ENCODE data around the gene ARHGAP8. TPM values are rescaled to one million over a fixed set of nuclear protein-coding genes. Genes with fewer than 3 reads are reported as not detected.

ARHGAP8 gene
- total RNA-seq, 2 experiments from 2014 or later, result not detected

DNA sequence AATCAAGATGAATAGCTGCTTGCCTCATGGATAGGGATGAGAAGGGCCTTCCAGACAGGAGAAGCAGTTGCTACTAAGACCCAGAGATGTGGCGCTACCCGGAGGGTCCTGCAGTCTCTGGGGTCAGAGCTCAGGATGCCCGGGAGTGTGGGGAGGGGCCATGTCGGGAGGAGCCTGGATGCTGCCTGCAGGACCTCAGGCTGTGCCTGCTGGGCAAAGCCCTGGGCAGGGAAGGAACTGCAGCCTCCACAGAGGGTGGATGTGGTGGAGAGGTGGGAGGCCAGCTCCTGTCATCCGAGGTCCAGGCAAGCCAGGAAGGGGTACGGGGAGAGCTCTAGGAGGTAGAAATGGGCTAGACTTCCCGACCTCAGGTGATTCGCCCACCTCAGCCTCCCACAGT lies 39.4 kb upstream of the ARHGAP8 start:
- Histone ChIP-seq H2AFZ (ENCODE audit: low read length) (no peak overlapping the region), H3K4me1 (ENCODE audit: insufficient read depth, low read length, poor library complexity, severe bottlenecking) (peaks cover 8% of the 10 kb centered on the region), H3K79me2 (ENCODE audit: insufficient read depth, low read depth, low read length) (no peaks in the 10 kb centered on the region), H3K9me2 (ENCODE audit: insufficient read depth, low read length) (no peaks in the 10 kb centered on the region), H3K4me3 (ENCODE audit: low read depth, low read length, poor library complexity, severe bottlenecking) (no peak overlapping the region), H3K36me3 (ENCODE audit: insufficient read depth, low read length) (no peaks in the 10 kb centered on the region), H3K4me2 (ENCODE audit: low read length) (no peak overlapping the region), H4K20me1 (ENCODE audit: insufficient read depth, low read length) (no peaks in the 10 kb centered on the region), H3K9me3 (ENCODE audit: low read length) (no peaks in the 10 kb centered on the region), H3K27ac (ENCODE audit: low read depth, low read length, poor library complexity, severe bottlenecking) (no peak overlapping the region)
- TF ChIP-seq, protein P1, sequence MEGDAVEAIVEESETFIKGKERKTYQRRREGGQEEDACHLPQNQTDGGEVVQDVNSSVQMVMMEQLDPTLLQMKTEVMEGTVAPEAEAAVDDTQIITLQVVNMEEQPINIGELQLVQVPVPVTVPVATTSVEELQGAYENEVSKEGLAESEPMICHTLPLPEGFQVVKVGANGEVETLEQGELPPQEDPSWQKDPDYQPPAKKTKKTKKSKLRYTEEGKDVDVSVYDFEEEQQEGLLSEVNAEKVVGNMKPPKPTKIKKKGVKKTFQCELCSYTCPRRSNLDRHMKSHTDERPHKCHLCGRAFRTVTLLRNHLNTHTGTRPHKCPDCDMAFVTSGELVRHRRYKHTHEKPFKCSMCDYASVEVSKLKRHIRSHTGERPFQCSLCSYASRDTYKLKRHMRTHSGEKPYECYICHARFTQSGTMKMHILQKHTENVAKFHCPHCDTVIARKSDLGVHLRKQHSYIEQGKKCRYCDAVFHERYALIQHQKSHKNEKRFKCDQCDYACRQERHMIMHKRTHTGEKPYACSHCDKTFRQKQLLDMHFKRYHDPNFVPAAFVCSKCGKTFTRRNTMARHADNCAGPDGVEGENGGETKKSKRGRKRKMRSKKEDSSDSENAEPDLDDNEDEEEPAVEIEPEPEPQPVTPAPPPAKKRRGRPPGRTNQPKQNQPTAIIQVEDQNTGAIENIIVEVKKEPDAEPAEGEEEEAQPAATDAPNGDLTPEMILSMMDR (conservative IDR thresholded peaks at IDR 0.05; ENCODE audit: low read length), result no peak
- TF ChIP-seq EZH2phosphoT487 (IDR thresholded peaks at IDR 0.05; ENCODE audit: borderline replicate concordance, low read depth, low read length), result no peak
- ChIA-PET CTCF (ENCODE audit: unreplicated experiment) (no interaction called here), POLR2A (no interaction called here)
- no TSS peak for BruUV-seq (replicated peaks)
- DNase-seq (ENCODE audit: low spot score), result no peak
- intact Hi-C loops (cut with micrococcal nuclease; ENCODE audit: unreplicated experiment), result no loop called here

- CTCF ChIA-PET (ENCODE audit: unreplicated experiment), result no interaction called here
- no peak overlapping the region for H2AFZ ChIP-seq (ENCODE audit: low read length)
- no peak for DNase-seq (ENCODE audit: low spot score)
- H3K4me1 ChIP-seq (ENCODE audit: insufficient read depth, low read length, poor library complexity, severe bottlenecking), result peaks cover 8% of the 10 kb centered on the region
- intact Hi-C loops (cut with micrococcal nuclease; ENCODE audit: unreplicated experiment), result no loop called here
- no peaks in the 10 kb centered on the region for H3K79me2 ChIP-seq (ENCODE audit: insufficient read depth, low read depth, low read length)
- H3K36me3 ChIP-seq (ENCODE audit: insufficient read depth, low read length), result no peaks in the 10 kb centered on the region
- no peak overlapping the region for H3K4me2 ChIP-seq (ENCODE audit: low read length)
- no peaks in the 10 kb centered on the region for H4K20me1 ChIP-seq (ENCODE audit: insufficient read depth, low read length)
- H3K9me3 ChIP-seq (ENCODE audit: low read length), result no peaks in the 10 kb centered on the region
- no TSS peak for BruUV-seq (replicated peaks)
- no peak for TF ChIP-seq EZH2phosphoT487 (IDR thresholded peaks at IDR 0.05; ENCODE audit: borderline replicate concordance, low read depth, low read length)
- TF ChIP-seq, protein P1 (conservative IDR thresholded peaks at IDR 0.05; ENCODE audit: low read length), result no peak
- no peak overlapping the region for H3K27ac ChIP-seq (ENCODE audit: low read depth, low read length, poor library complexity, severe bottlenecking)
- POLR2A ChIA-PET, result no interaction called here
- H3K9me2 ChIP-seq (ENCODE audit: insufficient read depth, low read length), result no peaks in the 10 kb centered on the region
- no peak overlapping the region for H3K4me3 ChIP-seq (ENCODE audit: low read depth, low read length, poor library complexity, severe bottlenecking)
Observed at GRCh38 chr22:44714703-44715350, 37.5 kb upstream of the ARHGAP8 start.

DNA sequence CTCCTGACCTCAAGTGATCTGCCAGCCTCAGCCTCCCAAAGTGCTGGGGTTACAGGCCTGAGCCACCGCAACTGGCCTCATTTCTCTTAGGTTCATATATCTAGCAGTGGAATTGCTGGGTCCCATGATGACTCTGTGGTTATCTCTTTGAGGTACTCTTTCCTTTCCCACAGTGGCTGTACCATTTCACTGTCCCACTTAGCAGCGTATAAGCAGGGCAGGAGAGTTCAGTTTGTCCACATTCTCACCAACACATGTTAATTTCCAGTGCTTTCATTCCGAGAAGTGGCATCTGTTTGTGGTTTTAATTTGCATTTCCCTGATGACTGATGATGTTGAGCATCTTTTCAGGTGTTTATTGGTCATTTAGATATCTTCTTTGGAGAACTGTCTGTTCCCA lies 34.0 kb upstream of the ARHGAP8 start:
- no peaks in the 10 kb centered on the region for H3K36me3 ChIP-seq (ENCODE audit: insufficient read depth, low read length)
- intact Hi-C loops (cut with micrococcal nuclease; ENCODE audit: unreplicated experiment), result no loop called here

More for the DNA sequence above, 34.0 kb upstream of the ARHGAP8 start:
- no peak overlapping the region for H3K4me2 ChIP-seq (ENCODE audit: low read length)
- H3K9me3 ChIP-seq (ENCODE audit: low read length), result no peaks in the 10 kb centered on the region
- POLR2A ChIA-PET, result interaction anchor here (0.7 kb wide), 1 partner anchor 249 kb away, joined by 4 read pairs; no protein-coding TSS in a partner anchor
- no peaks in the 10 kb centered on the region for H3K4me1 ChIP-seq (ENCODE audit: insufficient read depth, low read length, poor library complexity, severe bottlenecking)
- no peaks in the 10 kb centered on the region for H3K9me2 ChIP-seq (ENCODE audit: insufficient read depth, low read length)
- H3K79me2 ChIP-seq (ENCODE audit: insufficient read depth, low read depth, low read length), result no peaks in the 10 kb centered on the region
- H4K20me1 ChIP-seq (ENCODE audit: insufficient read depth, low read length), result no peaks in the 10 kb centered on the region
- no peak overlapping the region for H3K4me3 ChIP-seq (ENCODE audit: low read depth, low read length, poor library complexity, severe bottlenecking)
- TF ChIP-seq, protein P1 (conservative IDR thresholded peaks at IDR 0.05; ENCODE audit: low read length), result no peak
- no peak for TF ChIP-seq EZH2phosphoT487 (IDR thresholded peaks at IDR 0.05; ENCODE audit: borderline replicate concordance, low read depth, low read length)
- CTCF ChIA-PET (ENCODE audit: unreplicated experiment), result no interaction called here
- H3K27ac ChIP-seq (ENCODE audit: low read depth, low read length, poor library complexity, severe bottlenecking), result no peak overlapping the region
- no peak for DNase-seq (ENCODE audit: low spot score)
- no TSS peak for BruUV-seq (replicated peaks)
- no peak overlapping the region for H2AFZ ChIP-seq (ENCODE audit: low read length)
